Adrenal gland (tissue), 5 donors: ENCODE data around the gene ATXN1.

Experiments
- CTCF ChIP-seq, 6 experiments: fragments of 450-650 bp in 4 of 6; fragments of 200-600 bp in 2 of 6; sonication (generic) in 1 of 6; IDR thresholded peaks; 1 replicate in 5 of 6; 2 replicates in 1 of 6; pipeline versions ENCODE4 v1.5.1 to v1.8.0; 2016 to 2021; ENCODE audit warnings: antibody characterized with exemption in 6 of 6, mild to moderate bottlenecking in 2 of 6, moderate library complexity in 1 of 6
- POLR2A ChIP-seq, 2 donors: fragments of 450-650 bp; IDR thresholded peaks; one replicate each; pipeline ENCODE4 v1.6.1; 2017; ENCODE audit warnings: antibody characterized with exemption in 2 of 2, mild to moderate bottlenecking in 2 of 2, moderate library complexity in 1 of 2
- donor health status: DM: no; HTN: no; CAD: no.

GRCh38 chr6:16503241-16503775, 258.0 kb downstream of the ATXN1 start:
- TF ChIP-seq CTCF (IDR thresholded peaks at IDR 0.05) (no peak), POLR2A (IDR thresholded peaks at IDR 0.05) (no peak)
